T-helper 1 cell treated with Interleukin-12 subunit alpha and Interleukin-12 subunit beta and Interleukin-4 antibody, amounts not matched to agents 30 ng/mL and 1 ng/mL, for 36 hours (primary cell): ENCODE measurements around the gene TENM4. TPM values are rescaled to one million over a fixed set of nuclear protein-coding genes. Genes with fewer than 3 reads are reported as not detected.

Experiments
- intact Hi-C: fragments of 100-400 bp; cut with micrococcal nuclease; formaldehyde crosslinking; loops from one replicate; pipeline ENCODE4 v1.15.1; 2024
- total RNA-seq: library from RNA; stranded (reverse); gene quantifications from 2 replicates; pipeline ENCODE4 v1.2.3, GENCODE V29; 2022

TENM4 gene
- total RNA-seq, 1 donor from 2014 or later: not detected

DNA sequence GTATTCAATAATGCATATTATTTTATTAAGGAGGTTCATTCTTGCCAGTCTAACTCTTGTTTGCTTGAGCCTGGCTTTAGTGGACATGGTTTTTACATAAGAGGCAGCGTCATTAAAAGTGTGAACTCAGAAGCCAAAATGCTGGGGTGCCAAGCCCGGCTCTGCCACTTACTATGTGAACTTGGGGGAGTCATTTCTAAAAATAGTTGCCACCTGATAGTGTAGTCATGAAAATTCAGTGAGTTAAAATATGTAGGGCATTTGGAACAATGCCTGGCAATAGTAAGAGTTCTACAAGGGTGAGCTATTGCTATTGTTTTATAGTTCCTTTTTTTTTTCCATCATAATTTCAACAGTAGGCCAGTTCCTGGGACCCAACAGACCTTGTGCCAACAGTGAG lies 49.9 kb downstream of the TENM4 start:
- intact Hi-C loops: no loop called here

DNA sequence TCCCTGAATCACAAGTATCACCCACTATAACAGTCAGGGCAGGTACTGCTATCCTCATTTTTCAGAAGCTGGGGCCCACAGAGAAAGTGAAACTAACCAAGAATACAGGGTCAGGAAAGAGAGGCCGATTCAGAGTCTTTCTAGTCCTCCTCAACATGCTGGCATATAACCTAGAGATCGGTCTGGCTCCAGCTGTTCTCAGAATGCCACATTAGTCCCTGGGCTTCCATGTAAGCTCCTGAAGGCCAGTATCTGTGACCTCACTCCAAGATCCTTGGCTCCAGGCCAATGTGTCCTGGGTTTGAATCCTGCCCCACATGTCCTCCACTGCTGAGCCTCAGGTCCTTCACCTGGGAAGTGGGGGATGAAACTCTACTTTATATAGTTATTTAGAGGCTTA lies 50.4 kb downstream of the TENM4 start:
- intact Hi-C loops: no loop called here

DNA sequence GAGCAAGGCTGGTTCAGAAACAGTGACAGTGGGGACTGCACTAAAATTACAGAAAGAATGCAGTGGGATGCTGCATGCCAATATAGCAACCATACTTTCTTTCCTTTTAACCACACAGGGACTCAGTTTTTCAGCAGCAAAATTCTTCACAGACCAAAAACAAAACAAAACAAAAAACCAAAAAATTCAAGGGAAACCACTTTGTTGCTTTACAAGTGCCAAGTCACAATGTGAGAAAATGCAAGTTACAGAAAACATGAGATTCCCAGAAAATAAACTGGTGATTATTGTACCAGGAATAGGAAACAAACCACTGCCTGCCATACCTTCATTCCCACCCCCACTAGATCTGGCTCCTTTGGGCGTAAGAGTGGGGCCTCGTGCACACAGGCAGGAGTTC lies 52.6 kb downstream of the TENM4 start:
- intact Hi-C loops: no loop called here

DNA sequence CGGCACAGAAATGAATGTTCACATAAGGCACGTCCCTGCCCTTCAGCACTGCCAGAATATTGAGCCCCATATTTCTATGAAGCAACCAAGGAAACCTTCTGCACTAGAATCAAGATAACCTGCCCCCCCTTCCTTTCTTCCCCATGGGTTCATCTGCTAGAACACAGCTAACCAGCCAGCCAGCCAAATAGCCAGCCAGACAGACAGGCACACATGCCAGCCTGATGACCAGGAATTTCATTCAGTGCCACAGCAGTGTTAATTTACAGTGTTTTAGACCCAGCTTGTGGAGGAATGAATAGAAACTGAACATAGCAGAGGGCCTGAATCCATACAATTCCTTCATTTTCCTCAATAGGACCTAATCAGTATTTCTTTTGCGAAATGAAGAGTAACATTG lies 57.0 kb downstream of the TENM4 start:
- intact Hi-C loops: no loop called here

DNA sequence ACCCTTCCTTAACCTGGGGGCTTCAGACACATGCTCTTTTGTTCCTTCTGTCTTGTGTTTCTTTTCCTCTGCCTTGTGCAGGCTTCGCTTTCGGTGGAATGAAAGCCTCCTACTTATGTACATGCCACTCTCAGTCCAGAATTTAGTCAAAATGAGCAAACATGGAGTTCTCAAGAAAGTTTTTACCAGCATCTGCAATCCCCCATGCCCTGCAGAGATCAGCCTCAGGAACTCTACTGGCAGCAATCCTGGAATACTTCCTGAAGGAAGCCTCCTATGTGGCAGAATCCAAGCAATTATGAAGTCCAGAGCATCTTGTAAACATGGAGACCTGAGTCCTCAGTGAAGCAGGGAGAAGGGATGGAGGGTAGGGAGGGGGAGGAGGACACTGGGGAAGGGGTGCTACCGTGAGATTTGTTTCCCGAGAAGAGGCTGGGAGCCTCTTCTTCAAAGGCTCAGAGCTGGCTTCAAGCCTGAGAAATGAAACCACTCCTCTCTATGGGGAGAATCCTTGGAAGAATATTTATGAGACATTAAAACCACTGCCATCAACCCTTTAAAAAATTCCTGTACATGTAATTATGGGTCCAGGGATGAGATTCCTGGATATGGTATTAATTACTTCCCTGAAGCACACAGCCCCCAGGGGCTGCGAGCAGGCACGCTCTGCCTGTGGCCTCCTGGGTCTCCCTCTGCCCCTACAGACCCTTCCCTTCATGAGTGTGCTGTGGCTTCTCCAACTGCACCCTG lies 58.4 kb downstream of the TENM4 start:
- intact Hi-C loops: no loop called here

DNA sequence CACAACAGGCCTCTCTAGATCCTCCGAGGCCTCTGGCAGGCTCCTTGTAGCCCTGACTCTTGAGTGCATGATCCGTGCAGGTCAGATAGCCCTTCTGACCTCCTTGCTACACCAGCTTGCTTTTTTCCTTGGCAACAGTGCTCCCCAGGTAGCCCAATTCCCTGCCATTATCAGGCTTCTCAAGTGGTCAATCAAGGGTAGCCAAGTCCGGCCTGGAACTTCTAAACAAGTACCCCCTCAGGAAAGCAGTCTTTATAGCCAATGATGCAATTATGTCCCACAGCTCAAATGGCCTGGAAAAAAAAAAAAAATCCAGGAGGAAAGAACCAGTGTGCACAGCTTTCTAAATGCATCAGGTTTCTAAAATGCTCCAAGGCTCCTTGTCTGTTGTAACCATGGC lies 59.8 kb downstream of the TENM4 start:
- intact Hi-C loops: no loop called here

DNA sequence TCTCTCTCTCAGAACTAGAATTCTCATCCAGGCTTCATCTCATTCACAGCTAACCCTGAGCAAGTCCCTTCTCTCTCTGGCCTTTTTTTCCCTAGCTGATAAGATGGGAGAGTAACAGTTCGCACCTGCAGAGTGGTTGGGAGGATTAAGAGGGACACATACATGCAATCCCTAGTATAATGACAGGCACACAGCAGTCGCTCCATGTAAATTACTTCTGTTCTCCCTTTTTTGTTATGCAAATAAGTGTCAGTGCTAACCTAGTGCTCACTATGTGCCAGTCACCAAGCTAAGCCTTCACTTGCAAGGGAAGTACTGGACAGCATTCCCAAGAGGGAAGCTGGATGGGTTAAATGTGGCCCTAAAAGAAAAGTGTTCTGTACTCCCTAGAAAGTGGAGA lies 63.4 kb downstream of the TENM4 start:
- intact Hi-C loops: no loop called here

DNA sequence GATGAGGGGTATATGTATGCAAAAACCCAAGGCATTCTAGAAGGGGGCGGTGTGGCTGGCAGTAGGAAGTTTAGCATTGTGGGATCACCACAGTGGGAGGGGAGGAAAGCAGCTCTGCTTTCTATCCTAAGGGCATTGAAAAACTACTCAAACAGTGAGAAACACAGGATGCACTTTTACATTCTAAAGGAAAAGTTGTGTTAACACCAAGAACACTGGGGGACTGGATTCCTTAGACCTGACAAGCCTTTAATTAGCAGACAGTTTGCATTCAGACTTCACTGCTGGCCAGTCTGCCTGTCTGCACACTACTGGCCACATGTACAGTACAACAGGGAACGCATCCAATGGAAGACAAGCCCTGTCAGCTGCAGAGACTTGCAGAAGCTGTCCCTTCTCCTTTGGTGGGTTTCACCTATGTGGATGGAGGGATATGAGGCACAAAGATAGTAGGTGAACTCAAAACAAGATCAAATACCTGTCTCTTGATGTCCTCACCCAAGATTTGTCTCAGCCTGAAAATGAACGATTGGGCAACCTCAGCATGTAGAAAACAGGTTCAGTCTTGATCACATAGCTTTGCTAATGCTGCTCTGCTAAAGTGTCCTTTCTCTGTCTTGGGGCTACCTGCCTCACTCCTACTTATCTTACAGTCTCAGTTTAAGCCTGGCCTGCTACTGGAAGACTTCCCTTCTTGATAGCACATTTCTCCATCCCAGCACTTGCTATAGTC lies 64.8 kb downstream of the TENM4 start:
- intact Hi-C loops: no loop called here

DNA sequence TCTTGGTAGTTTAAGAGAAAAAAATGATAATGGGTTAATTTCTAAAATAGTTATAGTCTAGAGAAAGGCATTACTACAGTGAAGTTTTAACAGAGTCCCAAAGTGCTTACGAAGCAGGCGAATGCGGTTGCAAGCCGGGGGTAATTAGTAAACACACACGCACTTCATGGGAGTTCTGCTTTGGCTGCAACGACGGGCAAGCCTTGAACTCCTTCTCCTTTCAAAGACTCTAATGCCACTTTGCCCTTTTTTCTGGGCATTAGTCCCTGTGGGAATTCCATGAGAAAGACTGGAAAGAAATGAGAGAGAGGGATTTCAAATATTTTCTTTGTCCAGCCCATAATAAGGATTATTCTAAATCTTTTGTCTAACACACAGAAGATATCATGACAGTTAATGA lies 66.1 kb downstream of the TENM4 start:
- intact Hi-C loops: no loop called here

DNA sequence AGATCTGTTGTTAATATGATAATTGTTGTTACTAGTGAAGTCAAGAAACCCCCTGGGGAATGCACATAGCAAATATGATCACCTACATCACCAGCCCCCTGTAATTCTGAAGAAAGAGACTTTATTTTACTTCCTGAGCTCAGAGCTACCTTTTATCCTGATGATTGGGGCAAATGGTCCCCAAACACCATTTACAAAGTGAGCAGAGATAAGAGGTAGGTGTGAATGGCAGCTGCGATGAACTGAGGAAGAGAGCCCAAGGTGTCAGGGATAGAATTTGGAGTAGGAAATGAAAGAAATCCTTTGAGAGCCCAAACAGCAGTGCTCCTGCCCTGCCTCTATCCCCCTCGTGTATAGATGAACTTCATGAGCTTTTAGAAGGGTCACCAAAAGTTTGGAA lies 69.1 kb downstream of the TENM4 start:
- intact Hi-C loops: no loop called here

DNA sequence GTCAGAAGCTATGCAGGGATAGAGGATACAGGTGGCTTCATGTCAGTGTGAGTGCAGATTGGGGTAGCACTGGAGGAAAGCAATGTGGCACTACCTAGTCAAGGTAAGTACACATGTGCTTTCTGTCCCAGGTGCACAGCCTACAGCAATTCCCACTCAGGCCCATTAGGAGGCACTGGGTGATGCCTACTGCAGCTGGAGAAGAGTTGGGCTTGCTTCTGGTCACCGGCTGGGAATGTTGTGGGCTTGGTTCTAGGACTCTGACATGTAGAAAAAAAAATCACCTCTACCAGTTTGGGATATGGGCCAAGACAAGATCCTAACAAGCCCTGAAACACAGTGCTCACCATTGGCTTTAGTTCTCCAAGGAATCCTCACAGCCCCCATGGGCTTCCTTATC lies 69.7 kb downstream of the TENM4 start:
- intact Hi-C loops: no loop called here

DNA sequence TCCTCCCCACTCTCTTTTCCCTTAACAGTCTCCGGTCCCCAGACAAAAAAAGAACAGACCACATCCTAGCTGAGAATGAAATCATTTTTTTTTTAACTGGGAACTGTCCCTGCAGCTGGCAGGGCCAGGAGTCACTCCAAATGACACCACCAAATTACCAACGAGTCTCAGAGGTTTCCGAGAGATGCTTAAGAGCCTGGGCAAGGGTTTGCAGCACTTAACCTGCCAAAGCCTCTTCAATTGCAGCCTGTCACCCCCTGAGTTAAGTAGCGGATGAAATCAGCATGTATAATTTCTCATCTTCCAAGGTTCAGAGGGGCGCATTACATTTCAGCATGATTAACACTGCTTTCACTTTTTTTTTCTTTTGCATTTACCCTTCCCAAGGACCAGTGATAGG lies 71.8 kb downstream of the TENM4 start:
- intact Hi-C loops: no loop called here

DNA sequence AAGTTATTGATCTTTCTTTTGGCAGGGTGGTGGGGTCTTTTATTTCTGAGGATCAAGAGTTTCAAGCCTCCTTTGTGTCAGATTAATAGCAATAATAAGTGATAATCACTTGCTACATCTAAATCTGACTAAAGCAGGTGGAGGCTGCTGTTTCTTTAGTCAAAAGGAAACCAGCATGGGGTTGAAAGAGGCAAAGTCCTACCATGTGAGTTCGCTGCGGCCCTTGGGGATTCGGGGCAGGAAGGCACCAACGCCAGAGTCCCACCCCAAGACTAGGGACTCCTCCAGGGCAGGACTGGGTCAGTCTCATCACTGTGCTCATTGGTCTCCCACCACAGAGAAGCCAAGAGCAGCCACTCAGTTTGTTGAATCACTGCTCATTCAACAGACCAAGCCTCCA lies 73.0 kb downstream of the TENM4 start:
- intact Hi-C loops: no loop called here

DNA sequence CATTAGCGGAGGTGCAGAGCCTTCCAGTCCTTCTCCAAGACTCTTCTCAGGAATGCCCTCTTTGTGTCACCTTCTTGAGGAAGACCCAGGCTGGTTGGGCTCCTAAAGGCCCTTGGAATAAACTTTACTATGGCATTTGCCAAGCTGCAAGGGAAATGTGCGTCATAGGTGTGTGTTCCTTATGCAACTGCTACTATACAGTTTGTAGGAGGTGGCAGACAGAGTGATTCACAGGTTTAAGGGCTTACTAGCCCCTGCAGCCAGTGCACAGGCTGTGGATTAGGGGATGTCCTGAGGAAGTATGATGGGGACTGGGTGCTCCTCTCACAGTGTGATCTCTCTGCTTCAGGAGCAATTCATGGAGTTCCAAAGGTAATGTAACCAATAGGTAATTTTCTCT lies 74.6 kb downstream of the TENM4 start:
- intact Hi-C loops: no loop called here

DNA sequence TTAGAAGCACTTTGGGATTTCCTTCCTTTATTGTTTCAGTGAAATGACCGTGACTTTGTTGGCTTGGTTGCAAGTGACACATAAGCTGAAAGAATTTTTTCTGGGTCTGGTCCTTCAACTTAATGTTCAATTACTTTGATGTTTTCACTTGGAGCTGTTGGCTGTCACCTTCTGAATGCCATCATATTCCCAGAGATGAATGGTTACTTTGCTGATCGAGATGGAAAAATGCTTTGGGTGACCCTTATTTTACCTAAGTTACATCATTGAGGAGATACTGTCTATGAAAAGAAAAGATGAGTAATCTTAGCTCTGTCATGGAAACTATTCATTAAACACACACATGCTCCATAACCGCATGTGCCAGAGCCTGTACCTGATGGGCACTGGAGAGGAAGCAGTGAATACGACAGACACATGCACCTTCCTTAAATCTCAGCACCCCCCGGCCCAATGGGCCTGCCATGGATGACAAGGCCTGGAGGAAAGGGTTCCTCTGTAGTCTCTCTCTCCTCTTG lies 76.9 kb downstream of the TENM4 start:
- intact Hi-C loops: no loop called here

DNA sequence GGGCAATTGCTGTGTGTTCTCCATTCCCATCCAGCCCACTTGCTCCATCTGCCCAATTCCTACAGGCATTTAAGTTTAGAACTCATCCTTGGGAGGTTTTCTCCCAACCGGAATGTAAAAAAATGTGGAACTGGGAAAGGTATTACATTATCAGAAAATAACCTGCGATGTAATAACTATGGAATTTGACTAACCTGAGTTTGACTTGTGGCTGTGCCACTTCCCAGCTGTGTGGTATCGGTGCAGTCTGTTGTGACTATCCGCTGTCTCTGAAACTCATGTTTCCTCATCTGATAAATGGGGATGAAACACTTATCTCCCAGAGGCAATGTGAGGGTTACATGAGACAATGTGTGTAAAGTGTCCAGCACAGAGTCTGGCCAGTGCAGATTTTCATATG lies 77.6 kb downstream of the TENM4 start:
- intact Hi-C loops: no loop called here

DNA sequence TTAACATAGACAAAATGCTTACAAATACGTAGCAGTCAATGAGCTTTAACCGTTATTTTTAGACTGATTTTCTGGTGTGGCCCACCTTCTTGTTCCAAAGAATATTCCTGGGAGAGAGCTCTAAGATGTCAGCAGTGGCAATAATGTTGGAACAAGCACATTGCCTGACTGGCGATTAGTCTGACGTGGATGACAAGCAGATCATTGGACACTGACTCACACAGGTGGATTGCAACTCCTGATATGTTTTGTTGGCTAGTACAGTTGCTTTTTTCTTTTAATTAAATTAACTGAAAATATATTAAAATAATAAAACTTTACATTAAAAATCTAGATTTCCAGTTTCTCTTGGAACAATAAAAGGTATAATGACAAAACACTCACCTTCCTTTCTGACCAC lies 78.0 kb downstream of the TENM4 start:
- intact Hi-C loops: no loop called here

DNA sequence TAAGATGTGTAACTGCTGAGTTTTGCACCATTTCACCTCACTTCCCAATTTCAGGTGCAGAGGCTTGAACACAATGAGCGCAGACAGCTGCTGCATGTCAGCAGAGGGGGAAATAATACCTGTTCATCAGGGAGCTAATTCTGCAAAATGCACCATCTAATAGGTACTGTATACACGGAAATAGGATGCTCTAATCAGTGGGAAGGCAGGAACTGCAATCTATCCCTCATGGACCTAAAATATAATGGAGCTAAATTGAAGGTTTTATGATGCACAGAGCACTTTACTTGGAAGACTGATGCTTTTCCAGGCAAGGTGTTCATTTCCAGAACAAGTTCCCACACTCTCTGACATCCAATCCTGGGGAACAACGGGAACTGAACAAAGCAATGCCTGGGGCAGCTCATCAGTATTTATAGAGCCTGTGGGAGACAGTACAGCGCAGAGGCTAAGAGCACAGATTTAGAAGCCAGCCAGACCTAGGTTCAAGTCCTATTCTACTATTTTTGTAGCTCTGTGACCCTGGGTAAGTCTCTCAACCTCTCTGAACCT lies 78.5 kb downstream of the TENM4 start:
- intact Hi-C loops: no loop called here

DNA sequence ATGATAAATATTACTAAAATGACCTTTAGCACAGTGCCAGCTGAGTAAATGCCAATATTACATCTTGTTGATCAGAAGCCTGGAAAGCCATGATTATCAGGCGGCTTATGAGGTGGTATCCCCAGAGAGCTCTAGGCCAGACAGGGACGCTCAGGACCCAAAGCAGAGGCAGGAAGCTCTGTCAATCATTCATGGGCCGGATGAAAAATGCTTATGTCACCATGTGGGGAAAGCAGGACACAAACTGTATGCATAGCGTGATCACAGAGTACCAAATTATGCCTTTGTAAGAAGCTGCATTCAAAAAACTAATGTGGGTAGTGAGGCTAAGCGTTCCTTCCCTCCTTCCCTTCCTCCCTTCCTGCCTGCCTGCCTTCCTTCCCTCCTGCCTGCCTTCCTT lies 82.6 kb downstream of the TENM4 start:
- intact Hi-C loops: no loop called here

DNA sequence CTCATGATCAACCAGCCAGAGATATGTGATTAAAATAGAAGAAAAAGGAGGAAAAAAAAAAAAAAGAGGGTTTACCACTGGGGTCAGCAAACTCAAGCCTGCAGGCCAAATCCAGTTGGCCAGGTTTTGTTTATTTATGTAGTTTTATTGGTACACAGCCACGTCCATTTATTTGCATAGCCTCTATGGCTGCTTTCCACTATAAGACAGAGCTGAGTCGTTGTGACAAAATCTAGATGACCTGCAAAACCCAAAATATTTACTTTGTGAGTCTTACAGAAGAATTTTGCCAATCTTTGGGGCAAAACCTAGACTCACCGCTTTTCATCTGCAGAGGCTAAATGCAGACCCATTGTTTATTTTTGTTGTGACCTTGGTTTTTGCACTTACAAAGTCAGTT lies 87.1 kb downstream of the TENM4 start:
- intact Hi-C loops: no loop called here

DNA sequence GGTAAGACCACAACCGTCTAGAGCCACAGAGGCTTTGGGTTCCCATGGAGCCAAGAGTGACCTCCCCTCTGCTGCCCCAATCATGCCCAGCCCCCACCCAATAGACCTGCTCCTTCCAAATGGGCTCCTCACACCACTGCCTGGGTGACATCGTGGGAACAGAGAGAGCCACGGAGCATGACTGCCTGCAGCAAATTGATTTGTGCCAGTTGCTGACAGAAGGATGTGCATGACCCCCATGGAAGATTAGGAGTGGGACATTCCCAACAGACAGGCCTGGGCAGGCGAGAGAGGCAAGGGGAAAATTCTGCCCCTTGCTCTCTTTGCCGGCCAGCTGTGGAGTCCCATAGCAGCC lies 88.5 kb downstream of the TENM4 start:
- intact Hi-C loops: no loop called here

DNA sequence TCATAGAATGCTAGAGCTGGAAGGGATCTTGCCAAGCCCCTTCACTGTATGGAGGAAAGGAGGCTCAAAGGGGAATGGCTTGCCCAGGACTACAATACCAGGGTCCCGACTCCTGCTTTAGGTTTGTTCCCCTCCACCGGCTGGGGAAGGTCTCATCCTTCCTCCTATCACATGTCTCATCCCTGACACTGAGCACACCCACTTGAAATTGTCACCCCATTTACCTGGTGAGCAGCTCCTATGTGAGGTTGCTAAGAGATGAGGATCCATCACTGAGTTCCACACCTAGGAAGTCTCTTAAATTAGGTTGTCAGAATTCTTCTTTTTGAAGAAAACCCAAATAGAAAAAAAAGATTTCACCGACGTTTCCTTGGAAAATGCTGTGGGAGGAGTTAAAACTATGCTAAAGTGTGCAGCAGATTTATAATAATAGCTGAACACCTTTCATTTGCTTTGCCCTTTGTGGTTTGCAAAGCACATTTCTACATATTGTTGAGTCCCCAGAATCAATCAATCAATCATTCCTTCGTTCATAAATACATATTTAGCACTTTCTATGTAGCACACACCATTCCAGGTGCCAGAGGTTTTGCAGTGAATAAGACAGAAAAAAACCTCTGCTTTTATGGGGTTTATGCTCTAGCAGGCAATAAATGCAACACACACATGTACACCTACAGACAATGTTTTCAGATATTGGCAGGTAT lies 91.7 kb downstream of the TENM4 start:
- intact Hi-C loops: no loop called here
